Activated T-cell treated with anti-CD3 and anti-CD28 coated beads for 1 hour (primary cell): Measurements from ENCODE around the gene CD33.

Experiments used
- DNase-seq: peaks from one replicate; pipeline ENCODE4 v3.0.0-alpha.2; 2020; ENCODE audit warnings: low read depth

CD33 gene

DNA sequence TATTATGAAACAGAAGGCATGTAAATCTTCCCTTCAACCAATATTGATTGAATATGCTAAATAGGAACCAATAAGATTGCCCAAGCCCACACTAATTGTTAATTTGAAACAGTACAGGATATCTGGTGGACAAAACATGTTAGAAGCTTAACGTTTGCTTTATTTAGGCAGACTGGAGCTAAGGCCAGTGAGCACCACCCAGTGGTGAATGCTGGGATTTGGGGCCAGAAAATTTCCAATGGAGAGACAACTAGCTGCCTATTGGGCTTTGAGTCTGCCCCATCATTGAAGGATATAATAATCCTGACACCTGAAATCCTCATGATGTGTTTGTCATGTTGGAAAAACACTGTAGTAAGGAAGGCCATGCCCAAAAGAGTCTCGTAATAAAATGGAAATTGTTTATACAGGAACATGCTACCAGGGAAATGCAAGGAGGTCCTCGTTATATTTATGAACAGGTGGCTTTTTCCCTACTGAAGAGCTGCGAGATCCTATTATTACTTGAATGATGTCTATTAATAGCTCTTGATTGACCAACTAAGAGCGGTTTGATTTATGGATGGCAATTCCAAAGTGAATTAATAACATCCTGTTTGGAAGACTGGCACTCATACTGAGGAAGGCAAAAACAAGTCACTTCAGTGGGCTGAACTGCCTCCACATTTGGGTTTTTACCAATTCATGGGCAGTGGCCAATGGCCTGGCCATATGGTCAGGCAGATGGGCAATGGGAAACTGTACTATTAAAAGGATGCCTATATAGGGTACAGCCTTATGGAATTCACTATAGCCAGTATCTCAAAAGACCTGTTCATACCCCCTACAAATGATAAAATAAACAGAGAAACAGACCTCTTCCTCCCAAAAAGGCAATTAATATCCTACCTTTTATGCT is 34.7 kb downstream of the CD33 start:
- DNase-seq = peak; percentile 11

DNA sequence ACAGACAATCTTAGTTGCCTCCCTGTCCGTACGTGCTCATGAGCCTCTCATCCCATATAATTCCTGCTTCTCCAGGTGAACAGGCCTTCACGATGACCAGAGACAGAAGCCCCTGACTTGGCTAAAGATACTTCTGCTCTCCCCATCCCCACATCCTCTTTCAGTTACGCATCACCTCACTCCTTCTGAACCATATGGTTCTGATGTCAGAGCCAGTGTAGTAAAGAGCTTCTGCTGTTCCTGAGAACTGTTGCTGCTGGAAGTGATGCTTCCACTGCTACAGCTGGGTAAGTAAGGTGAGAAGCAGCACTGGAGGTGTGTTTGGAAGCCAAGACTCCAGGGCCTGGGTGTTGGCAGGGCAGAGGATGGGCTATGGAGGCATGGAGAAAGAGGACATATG is 38.9 kb downstream of the CD33 start:
- DNase-seq = no peak

DNA sequence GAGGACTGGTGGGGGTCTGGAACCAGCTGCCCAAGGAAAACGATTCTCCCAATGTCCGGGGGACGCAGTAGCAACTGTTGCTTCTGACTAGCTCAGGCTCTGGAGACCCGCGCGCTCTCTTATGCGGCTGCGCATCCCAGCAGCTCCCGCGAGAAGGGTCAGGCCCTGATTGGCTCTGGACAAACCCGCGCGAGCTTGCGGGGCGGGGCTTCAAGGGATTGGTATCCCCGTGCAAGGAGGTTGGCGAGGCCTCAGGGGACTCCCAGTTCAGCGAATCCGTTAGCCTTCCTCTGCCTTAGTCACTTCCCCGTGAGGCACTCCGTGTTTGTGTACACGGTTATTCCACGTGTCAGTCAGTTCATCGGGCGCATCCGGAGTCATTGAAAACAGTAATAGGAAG is 46.2 kb downstream of the CD33 start:
- DNase-seq = no peak

DNA sequence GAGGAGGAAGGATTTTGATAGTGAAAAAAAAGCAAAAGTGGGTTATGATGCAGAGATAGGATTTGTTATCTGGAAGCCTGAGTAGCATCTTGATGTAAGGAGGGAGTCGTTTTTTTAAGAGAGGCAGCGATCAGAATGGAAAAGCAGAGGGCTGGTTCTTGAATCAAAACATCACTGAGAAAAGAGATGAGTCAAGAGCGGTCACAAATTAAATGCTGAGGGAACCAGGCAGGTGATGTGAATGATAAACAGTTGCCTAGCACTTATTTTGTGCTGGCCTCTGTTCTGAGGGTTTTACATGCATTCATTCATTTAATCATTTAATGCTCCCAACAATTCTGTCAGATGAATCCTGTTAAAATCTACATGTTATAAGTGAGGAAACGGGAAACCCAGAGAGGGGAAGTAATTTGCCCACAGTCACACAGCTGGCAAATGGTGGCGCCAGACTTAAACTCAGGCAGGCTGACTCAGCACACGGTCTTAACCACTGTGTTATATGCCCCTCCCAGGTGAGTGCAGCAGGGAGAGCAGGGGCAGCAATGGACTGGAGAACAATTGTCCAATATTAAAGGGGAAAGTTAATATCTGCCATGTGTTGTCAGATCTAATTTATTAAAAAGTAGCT is 47.4 kb downstream of the CD33 start:
- DNase-seq = no peak

DNA sequence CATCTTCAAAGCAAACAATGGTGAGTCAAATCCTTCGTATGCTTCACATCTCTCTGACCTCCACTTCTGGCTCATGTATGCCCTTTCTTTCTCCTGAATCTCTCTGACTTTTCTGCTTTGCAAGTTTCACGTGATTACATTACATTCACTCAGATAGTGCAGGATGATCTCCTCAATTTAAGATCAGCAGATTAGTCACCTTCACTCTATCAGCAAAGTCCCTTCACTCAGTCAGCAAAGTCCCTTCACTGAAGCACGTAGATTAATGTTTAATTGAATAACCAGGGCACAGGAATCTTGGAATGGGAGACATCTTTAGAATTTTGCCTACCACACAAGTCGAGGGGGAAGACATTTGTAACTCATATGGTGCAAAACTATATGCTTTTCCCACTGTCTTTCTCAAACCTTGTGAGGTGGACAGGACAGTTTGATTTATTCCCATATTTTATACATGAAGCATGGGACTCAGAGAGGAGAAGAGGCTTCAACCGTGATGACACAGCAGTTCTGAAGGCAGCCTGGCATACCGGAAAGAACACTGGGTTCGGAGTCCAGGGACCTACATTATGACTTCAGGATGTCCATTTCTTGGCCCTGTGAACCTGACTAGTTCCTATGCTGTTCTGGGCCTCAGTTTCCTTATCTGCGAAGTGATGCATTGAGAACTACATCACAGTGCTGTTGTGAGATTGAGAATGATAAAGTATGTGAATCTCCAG is 49.3 kb downstream of the CD33 start:
- DNase-seq = no peak

DNA sequence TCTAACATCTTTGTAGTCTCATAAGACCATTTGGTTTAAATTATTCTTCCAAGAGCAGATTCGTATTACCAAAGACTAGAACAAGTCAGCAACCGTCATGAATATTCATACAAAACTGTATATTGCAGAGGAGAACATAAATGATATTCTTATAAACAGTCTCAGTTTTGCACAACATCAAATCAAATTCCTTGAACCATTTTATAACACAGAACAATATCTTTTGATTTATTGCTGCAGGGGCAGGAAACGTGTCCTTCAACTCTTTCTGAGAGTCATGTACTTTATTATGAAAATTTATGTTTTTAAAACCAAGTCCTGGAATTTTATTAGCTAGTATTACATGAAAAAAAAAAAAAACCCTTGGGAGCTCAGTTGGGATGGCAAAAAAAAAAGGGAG is 52.2 kb downstream of the CD33 start:
- no peak for DNase-seq

DNA sequence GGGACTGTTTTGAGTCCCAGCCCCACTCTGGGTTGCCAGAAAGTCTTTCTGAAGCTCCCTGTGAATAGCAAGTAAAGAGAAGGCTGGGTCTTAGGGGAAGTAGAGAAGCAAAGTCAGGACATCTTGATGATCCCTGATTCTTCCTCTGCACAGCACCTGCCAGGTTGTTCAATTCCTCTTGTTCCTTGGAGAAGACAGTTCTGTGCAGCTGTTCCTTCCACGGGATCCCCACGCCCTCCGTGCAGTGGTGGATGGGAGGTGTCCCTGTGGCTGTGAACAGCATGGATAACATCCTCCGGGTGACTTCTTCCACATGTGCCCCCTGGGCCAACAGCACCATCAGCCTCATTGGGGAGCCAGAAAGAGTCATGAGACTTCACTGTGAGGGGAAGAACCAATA is 57.5 kb downstream of the CD33 start:
- DNase-seq = no peak

DNA sequence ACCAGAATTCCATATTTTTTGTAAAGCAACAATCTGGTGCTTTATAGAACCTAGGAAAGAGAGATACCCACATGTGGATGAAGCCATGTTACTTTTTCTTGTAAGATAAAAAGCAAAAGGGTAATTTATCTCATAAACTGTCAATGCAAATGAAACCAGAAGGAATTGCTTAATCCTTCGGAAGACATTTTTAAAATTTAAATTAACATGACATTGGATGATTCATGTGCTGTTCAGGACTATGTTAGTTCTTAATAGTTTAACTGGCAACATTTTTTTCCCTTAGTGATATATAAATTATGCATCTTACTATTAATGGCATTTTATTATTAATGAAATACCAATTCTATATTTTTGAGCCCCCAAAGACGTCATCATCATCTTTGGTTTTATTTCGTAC is 60.8 kb downstream of the CD33 start:
- DNase-seq = no peak
